ENCODE measurements around the gene ITGAE. TPM values are rescaled to one million over a fixed set of nuclear protein-coding genes. Genes with fewer than 3 reads are reported as not detected.

The ITGAE gene
- total RNA-seq, 1 donor from 2014 or later, result 47.5 TPM

DNA sequence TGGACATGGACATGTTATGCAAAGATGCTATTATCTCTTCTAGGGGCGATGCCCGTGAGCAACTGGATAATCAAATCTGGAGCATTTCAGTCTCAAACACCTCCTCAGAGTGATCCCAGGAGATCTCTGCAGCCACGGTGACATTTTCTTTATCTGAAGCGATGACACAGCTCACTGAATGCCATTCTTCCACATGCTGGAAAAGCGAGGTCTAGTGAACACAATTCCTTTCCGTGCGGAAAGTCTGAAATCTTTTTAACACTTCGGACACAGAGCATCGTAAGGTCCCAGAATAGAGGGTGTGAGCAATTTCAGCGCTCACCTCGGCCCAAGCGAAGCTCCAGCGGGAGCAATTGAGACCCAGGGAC, 77.8 kb downstream of the ITGAE start:
- Mint-ChIP-seq H3K4me1 (peaks cover 27% of the 10 kb centered on the region), H3K27ac (peak overlapping the region; percentile 65), H3K9me3 (no peaks in the 10 kb centered on the region), H3K4me3 (peak overlapping the region; percentile 96), H3K27me3 (ENCODE audit: insufficient read depth, low read depth) (peaks cover 3% of the 10 kb centered on the region), H3K36me3 (peaks cover 16% of the 10 kb centered on the region)
- Histone ChIP-seq H3K4me3 (peak overlapping the region; percentile 94), H2AFZ (replicated peaks) (peak overlapping the region; percentile 100), H3K4me2 (peak overlapping the region; percentile 99), H3K27ac (no peak overlapping the region), H3K4me1 (peaks cover 13% of the 10 kb centered on the region), H3F3A (ENCODE audit: low read depth) (no peaks in the 10 kb centered on the region), H3K27me3 (no peaks in the 10 kb centered on the region), H4K20me1 (ENCODE audit: low read depth) (peaks cover 11% of the 10 kb centered on the region), H3K36me3 (peaks cover 13% of the 10 kb centered on the region), H3K9ac (peak overlapping the region; percentile 91), H3K9me3 (ENCODE audit: low read depth) (no peaks in the 10 kb centered on the region), H3K79me2 (ENCODE audit: low read depth) (peaks cover 54% of the 10 kb centered on the region)
- DNase-seq (ENCODE audit: low spot score), result no peak
- no peak for TF ChIP-seq EZH2 (IDR thresholded peaks at IDR 0.05)
- TF ChIP-seq EZH2phosphoT487 (IDR thresholded peaks at IDR 0.05), result no peak
- TF ChIP-seq, protein P1, sequence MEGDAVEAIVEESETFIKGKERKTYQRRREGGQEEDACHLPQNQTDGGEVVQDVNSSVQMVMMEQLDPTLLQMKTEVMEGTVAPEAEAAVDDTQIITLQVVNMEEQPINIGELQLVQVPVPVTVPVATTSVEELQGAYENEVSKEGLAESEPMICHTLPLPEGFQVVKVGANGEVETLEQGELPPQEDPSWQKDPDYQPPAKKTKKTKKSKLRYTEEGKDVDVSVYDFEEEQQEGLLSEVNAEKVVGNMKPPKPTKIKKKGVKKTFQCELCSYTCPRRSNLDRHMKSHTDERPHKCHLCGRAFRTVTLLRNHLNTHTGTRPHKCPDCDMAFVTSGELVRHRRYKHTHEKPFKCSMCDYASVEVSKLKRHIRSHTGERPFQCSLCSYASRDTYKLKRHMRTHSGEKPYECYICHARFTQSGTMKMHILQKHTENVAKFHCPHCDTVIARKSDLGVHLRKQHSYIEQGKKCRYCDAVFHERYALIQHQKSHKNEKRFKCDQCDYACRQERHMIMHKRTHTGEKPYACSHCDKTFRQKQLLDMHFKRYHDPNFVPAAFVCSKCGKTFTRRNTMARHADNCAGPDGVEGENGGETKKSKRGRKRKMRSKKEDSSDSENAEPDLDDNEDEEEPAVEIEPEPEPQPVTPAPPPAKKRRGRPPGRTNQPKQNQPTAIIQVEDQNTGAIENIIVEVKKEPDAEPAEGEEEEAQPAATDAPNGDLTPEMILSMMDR (IDR thresholded peaks at IDR 0.05), result no peak

DNA sequence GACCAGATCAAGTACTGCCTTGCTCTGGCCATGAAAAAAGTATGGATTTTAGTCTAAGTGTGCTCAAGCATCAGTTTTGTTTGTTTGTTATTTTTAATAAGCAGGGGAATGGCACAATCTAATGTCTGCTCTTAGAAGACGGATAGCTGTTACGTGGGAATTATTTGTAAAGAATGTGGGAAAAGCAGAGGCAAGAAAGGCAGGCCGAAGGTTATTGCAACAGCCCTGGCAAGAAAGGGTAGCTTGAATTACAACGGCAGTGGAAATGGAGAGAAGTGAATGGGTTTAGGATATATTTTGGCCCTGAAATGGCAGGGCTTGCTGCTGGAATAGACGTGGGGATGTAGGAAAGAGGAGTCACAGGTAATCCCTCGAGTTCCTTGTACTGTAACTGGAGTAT, 78.3 kb downstream of the ITGAE start:
- Histone ChIP-seq H3K9me3 (ENCODE audit: low read depth) (no peaks in the 10 kb centered on the region), H3F3A (ENCODE audit: low read depth) (no peaks in the 10 kb centered on the region), H3K4me1 (peaks cover 13% of the 10 kb centered on the region), H3K79me2 (ENCODE audit: low read depth) (peaks cover 54% of the 10 kb centered on the region), H3K27me3 (no peaks in the 10 kb centered on the region), H3K27ac (no peak overlapping the region), H3K4me3 (peak overlapping the region; percentile 94), H3K4me2 (peak overlapping the region; percentile 99), H3K9ac (peak overlapping the region; percentile 91), H4K20me1 (ENCODE audit: low read depth) (peaks cover 11% of the 10 kb centered on the region), H3K36me3 (peaks cover 13% of the 10 kb centered on the region), H2AFZ (replicated peaks) (peak overlapping the region; percentile 100)
- TF ChIP-seq, protein P1 (IDR thresholded peaks at IDR 0.05), result no peak
- TF ChIP-seq EZH2 (IDR thresholded peaks at IDR 0.05) (no peak), EZH2phosphoT487 (IDR thresholded peaks at IDR 0.05) (no peak)
- H3K27ac Mint-ChIP-seq, result peak overlapping the region; percentile 65
- H3K36me3 Mint-ChIP-seq, result peaks cover 16% of the 10 kb centered on the region
- DNase-seq (ENCODE audit: low spot score), result no peak
- H3K9me3 Mint-ChIP-seq, result no peaks in the 10 kb centered on the region
- peaks cover 27% of the 10 kb centered on the region for H3K4me1 Mint-ChIP-seq
- H3K27me3 Mint-ChIP-seq (ENCODE audit: insufficient read depth, low read depth), result peaks cover 3% of the 10 kb centered on the region
- peak overlapping the region; percentile 96 for H3K4me3 Mint-ChIP-seq

DNA sequence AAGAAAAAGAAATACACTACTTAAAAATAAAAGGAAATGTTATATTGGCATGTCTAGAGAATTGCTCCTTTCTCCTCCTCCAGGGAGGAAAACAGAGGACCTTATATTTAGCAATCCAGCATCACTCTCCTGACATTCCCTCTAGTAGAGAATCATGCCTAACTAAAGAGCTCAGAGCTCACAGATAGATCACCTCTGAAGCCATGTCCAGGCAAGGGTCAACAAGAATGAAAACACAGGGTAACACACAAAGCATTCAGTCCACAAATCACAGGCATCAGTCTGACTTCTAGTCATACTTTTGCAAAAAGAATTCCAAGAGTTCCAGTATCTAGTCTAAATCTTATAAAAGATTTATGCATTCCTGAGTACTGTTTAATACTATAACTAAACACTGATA, 81.7 kb downstream of the ITGAE start:
- Mint-ChIP-seq H3K27ac (no peak overlapping the region), H3K4me3 (no peak overlapping the region), H3K36me3 (peaks cover 10% of the 10 kb centered on the region), H3K9me3 (no peaks in the 10 kb centered on the region), H3K27me3 (ENCODE audit: insufficient read depth, low read depth) (no peaks in the 10 kb centered on the region), H3K4me1 (peaks cover 9% of the 10 kb centered on the region)
- TF ChIP-seq, protein P1 (IDR thresholded peaks at IDR 0.05), result no peak
- TF ChIP-seq EZH2phosphoT487 (IDR thresholded peaks at IDR 0.05), result no peak
- no peak for TF ChIP-seq EZH2 (IDR thresholded peaks at IDR 0.05)
- H4K20me1 ChIP-seq (ENCODE audit: low read depth), result peaks cover under 1% of the 10 kb centered on the region
- no peak overlapping the region for H3K4me3 ChIP-seq
- no peaks in the 10 kb centered on the region for H3K9me3 ChIP-seq (ENCODE audit: low read depth)
- H3K4me1 ChIP-seq, result peaks cover 4% of the 10 kb centered on the region
- no peak overlapping the region for H3K4me2 ChIP-seq
- H3K27me3 ChIP-seq, result no peaks in the 10 kb centered on the region
- no peak overlapping the region for H3K27ac ChIP-seq
- no peaks in the 10 kb centered on the region for H3K36me3 ChIP-seq
- DNase-seq (ENCODE audit: low spot score), result no peak
- no peaks in the 10 kb centered on the region for H3F3A ChIP-seq (ENCODE audit: low read depth)
- no peak overlapping the region for H2AFZ ChIP-seq (replicated peaks)
- peaks cover 25% of the 10 kb centered on the region for H3K79me2 ChIP-seq (ENCODE audit: low read depth)
- no peak overlapping the region for H3K9ac ChIP-seq
